Bronchial epithelial cell (primary cell): ENCODE data around the gene ADCY7. TPM values are rescaled to one million over a fixed set of nuclear protein-coding genes. Genes with fewer than 3 reads are reported as not detected.

Experiments used
- DNase-seq: peaks from one replicate; pipeline ENCODE4 v3.0.0-alpha.2; 2010; ENCODE audit warnings: low read depth
- FAIRE-seq: peaks from 2 replicates; lab custom pipeline; 2011; peaks lifted over from hg19 to GRCh38; lab: Jason Lieb, UNC
- H3K27me3 ChIP-seq: 2 replicates; pipeline ENCODE4 v1.5.1; 2011; ENCODE audit warnings: low read length; ENCODE audit not compliant: control insufficient read depth, insufficient read depth
- H3K36me3 ChIP-seq: 2 replicates; pipeline ENCODE4 v1.5.1; 2011; ENCODE audit warnings: low read length; ENCODE audit not compliant: control insufficient read depth, insufficient read depth
- H3K4me3 ChIP-seq: 2 replicates; pipeline ENCODE4 v1.5.1; 2011; ENCODE audit warnings: mild to moderate bottlenecking, low read depth, low read length, control low read depth
- CTCF ChIP-seq: IDR thresholded peaks from 2 replicates; pipeline ENCODE4 v1.5.1; 2011; ENCODE audit warnings: mild to moderate bottlenecking, moderate library complexity, low read length, control low read depth, inconsistent platforms; ENCODE audit not compliant: insufficient read depth, severe bottlenecking
- total RNA-seq: library from RNA; depleted of rRNA; stranded (reverse); fragments of >200 nt; gene quantifications from 2 replicates; pipeline ENCODE4 v1.2.1, GENCODE V29; 2014

ADCY7 gene
- total RNA-seq, 1 donor from 2014 or later = 29.2 TPM

DNA sequence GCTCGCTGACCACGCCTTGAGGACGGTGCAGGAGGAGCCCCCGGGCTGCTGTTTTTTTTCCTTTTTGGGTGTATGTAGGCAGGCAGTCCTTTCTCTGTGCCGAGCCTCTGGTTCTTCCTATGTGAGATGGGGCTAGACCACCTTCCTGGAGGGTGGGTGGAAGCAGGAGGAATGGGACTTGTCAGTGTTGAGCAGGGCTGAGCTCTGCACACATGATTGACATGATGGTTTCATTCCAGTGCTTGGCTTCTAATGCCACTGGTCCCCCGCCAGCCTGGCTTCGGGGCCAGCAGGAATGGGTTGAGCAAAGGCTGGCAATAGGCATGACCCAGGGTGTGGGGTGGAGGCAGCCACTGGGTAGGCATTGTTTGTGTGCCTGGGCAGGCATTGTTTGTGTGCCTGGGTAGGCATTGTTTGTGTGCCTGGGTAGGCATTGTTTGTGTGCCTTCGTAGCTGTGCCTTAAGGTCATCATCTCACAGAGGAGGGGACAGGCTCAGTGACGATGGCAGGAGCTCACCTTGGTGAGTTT is 14.2 kb upstream of the ADCY7 start:
- no peaks in the 10 kb centered on the region for H3K36me3 ChIP-seq
- DNase-seq = no peak
- TF ChIP-seq CTCF = no peak
- H3K27me3 ChIP-seq = no peaks in the 10 kb centered on the region
- FAIRE-seq = no peak
- no peak overlapping the region for H3K4me3 ChIP-seq

DNA sequence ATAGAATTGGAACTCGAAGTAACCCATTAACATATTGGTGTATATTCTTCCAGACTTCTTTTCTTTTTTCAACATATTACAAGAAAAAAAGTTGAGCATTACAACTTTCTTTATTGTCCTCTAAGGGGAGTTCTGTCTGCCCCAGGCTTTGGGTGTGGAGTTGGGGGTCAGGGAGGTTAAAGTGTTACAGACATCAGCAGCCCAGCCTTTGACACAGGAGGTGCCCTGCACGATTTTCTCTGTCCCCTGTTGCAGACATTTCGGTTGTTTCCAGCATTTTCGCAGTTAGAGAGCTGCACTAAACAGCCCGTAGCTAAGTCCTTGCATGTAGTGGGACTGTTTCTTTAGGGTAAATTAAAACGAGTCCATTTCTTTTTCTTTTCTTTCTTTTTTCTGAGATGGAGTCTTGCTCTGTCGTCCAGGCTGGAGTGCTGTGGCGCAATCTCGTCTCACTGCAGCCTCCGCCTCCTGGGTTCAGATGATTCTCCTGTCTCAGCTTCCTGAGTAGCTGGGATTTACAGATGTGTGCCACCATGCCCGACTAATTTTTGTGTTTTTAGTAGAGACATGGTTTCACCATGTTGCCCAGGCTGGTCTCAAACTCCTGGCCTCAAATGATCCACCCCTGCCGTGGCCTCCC is 13.4 kb upstream of the ADCY7 start:
- H3K4me3 ChIP-seq = no peak overlapping the region
- H3K27me3 ChIP-seq = no peaks in the 10 kb centered on the region
- no peak for TF ChIP-seq CTCF
- no peaks in the 10 kb centered on the region for H3K36me3 ChIP-seq
- FAIRE-seq (no peak), DNase-seq (no peak)

- peak; percentile 96 for FAIRE-seq
Observed at GRCh38 chr16:50253514-50253910, 12.8 kb upstream of the ADCY7 start.

DNA sequence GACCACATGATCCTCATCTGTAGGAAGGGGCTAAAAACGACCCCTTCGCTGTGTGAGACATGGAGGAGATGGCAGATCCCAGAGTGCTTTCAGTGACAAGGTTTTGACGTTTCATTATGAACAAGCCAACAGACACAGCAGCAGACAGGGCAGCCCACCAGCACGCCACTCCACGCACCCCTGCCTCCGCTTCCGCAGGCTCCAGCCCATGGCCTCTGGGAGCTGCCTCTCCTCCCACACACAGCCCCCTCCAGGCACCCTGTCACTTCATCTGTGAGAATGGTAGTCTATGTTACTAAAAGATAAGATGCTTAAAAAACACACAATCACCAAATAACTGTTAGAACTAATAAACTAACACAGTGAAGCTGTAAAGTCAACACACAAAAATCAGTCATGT is 12.3 kb upstream of the ADCY7 start:
- H3K4me3 ChIP-seq = no peak overlapping the region
- no peaks in the 10 kb centered on the region for H3K27me3 ChIP-seq
- H3K36me3 ChIP-seq = no peaks in the 10 kb centered on the region
- DNase-seq = no peak
- TF ChIP-seq CTCF = no peak
- FAIRE-seq = no peak

More at GRCh38 chr16:50253514-50253910, 12.8 kb upstream of the ADCY7 start:
- no peak for DNase-seq
- H3K4me3 ChIP-seq = no peak overlapping the region
- H3K36me3 ChIP-seq = no peaks in the 10 kb centered on the region
- no peak for TF ChIP-seq CTCF
- no peaks in the 10 kb centered on the region for H3K27me3 ChIP-seq

DNA sequence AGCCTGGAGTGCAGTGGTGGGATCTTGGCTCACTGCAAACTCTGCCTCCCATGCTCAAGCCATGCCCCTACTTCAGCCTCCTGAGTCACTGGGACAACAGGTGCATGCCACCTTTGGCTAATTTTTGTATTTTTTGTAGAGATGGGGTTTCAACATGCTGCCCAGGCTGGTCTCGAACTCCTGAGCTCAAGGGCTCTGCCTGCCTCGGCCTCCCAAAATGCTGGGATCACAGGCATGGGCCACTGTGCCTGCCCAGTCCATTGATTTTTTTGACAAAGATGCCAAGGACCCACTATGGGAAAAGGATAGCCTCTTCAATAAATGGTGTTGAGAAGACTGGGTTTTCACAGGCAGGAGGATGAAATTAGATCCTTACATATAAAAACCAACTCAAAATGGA is 10.8 kb upstream of the ADCY7 start:
- peaks cover 2% of the 10 kb centered on the region for H3K27me3 ChIP-seq
- no peak overlapping the region for H3K4me3 ChIP-seq
- FAIRE-seq (no peak), DNase-seq (no peak)
- no peak for TF ChIP-seq CTCF
- no peaks in the 10 kb centered on the region for H3K36me3 ChIP-seq

DNA sequence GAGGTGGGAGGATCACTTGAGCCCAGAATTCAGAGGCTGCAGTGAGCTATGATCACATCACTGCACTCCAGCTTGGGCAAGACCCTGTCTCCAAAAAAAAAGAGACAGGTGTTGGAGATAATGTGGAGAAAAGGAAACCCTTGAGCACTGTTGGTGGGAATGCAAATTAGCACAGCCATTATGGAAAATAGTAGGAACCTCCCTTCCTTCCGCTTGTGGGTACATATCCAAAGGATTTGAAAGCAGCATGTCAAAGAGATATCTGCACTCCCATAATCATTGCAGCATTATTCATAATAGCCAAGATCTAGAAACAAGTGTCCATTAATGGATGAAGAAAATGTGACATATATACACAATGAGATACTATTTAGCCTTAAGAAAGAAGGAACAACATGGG is 9.7 kb upstream of the ADCY7 start:
- FAIRE-seq (no peak), DNase-seq (no peak)
- Histone ChIP-seq H3K36me3 (no peaks in the 10 kb centered on the region), H3K27me3 (peaks cover 2% of the 10 kb centered on the region), H3K4me3 (no peak overlapping the region)
- TF ChIP-seq CTCF = no peak
